ENCODE results near the gene CAMSAP3.

The CAMSAP3 gene

DNA sequence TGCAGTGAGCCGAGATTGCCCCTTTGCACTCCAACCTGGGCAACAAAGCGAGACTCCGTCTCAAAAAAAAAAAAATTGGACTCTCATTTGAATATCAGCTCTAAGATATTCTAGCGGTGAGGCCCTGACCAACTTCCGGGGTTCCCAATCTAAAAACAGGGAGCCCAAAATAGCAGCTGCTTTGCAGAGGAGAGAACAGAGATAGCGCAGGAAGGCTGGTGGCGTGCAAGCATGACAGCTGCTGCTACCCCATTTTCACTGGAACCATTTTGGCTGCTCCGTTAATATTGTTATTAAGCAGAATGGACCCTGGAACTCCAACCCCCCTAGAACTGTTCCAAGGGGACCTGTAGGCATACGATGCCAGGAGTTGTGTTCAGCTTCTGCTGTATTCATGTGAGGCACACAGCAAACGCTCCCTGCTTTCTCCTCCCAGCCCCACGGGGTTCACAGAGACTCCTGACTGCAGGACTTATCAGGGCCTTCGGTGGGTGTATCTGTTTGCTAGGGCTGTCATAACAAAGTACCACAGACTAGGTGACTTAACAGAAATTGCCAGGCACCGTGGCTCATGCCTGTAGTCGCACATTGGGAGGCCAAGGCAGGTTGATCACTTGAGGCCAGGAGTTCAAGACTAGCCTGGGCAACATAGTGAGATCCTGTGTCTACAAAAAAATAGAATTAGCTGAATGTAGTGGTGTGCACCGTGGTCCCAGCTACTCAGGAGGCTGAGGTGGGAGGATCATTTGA, 52.8 kb downstream of the CAMSAP3 start:
- no peak overlapping the region for H3K9ac ChIP-seq (ENCODE audit: low read depth, low read length)
- H3K4me1 ChIP-seq (ENCODE audit: insufficient read depth, low read length), result no peaks in the 10 kb centered on the region
- no peak overlapping the region for H3K27ac ChIP-seq (ENCODE audit: low read length)
- no peaks in the 10 kb centered on the region for H3K9me3 ChIP-seq (ENCODE audit: insufficient read depth, low read depth, low read length)
- H3K27me3 ChIP-seq (ENCODE audit: insufficient read depth, low read length), result peaks cover 22% of the 10 kb centered on the region
- no peaks in the 10 kb centered on the region; the same call in 1 of the 2 replicates for H3K36me3 ChIP-seq (ENCODE audit: insufficient read depth, low read depth, low read length)
- H3K4me3 ChIP-seq (ENCODE audit: low read length), result no peak overlapping the region

DNA sequence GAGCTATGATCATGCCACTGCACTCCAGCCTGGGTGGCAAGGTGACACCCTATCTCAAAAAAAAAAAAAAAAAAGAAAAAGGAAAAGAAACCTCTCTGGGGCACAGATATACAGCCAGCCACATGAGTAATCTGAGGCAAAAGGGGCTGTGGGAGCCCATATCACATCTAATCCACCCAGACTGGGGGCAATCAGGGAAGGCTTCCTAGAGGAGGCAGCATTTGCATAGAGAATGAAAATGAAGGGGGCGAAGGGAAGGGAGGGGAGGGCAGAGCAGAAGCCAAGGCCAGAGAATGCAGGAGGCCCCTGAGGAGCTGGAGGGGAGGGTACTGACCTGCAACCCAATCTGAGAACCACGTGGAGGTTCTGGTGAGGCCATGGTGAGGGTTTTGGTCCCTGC, 54.5 kb downstream of the CAMSAP3 start:
- Histone ChIP-seq H3K9ac (ENCODE audit: low read depth, low read length) (no peak overlapping the region), H3K27me3 (ENCODE audit: insufficient read depth, low read length) (peaks cover 23% of the 10 kb centered on the region), H3K27ac (ENCODE audit: low read length) (no peak overlapping the region), H3K4me3 (ENCODE audit: low read length) (no peak overlapping the region), H3K9me3 (ENCODE audit: insufficient read depth, low read depth, low read length) (no peaks in the 10 kb centered on the region), H3K4me1 (ENCODE audit: insufficient read depth, low read length) (no peaks in the 10 kb centered on the region), H3K36me3 (ENCODE audit: insufficient read depth, low read depth, low read length) (no peaks in the 10 kb centered on the region; the same call in 1 of the 2 replicates)

DNA sequence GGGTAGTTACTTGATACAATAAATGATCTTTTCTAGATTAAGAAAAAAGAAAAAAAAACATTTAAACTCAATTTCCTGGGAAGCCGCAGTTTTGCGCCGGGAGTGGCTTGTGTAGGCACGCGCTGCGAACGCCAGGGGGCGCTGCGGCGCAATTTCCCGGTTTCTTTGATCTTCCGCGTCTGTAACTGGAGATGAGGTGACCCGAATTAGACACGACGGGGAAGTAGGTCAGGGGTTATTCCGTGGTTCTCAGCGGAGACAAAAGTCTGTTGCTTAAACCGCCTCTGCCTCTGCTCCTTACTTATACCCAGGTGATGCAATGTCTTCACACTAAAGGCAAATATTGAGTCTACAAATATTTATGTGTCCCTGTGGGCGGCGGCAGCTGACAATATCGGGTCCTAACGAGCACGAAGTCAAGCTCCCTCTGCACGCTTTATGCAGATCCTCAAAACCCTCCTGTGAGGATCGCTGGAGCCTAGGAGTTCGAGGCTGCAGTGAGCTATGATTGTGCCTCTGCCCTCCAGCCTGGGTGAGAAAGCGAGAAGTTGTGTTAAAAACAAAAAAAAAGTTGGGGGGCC, 56.5 kb downstream of the CAMSAP3 start:
- Histone ChIP-seq H3K9me3 (ENCODE audit: insufficient read depth, low read depth, low read length) (no peaks in the 10 kb centered on the region), H3K27ac (ENCODE audit: low read length) (no peak overlapping the region), H3K9ac (ENCODE audit: low read depth, low read length) (no peak overlapping the region), H3K36me3 (ENCODE audit: insufficient read depth, low read depth, low read length) (no peaks in the 10 kb centered on the region), H3K4me3 (ENCODE audit: low read length) (peak overlapping the region; percentile 59; the same call in 1 of the 2 replicates), H3K4me1 (ENCODE audit: insufficient read depth, low read length) (no peaks in the 10 kb centered on the region), H3K27me3 (ENCODE audit: insufficient read depth, low read length) (peaks cover 31% of the 10 kb centered on the region)

DNA sequence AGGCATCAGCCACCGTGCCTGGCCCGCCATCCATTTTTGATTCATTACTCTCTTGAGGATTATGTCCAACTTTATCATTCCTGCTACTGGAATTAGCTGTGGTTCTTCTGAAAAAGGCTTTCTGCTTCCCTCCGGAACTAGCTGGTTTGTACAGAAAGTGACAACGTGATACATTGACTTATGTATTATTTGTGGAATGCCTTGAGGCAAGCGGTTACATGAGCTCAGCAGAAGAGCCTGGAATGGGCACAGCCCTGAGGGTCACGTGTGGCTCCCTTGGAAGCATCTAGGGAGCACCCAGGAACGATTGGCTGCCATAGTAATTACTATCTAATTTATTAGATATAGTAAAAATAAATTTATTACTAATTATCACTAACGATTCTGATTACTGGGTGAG, 58.7 kb downstream of the CAMSAP3 start:
- Histone ChIP-seq H3K4me1 (ENCODE audit: insufficient read depth, low read length) (no peaks in the 10 kb centered on the region), H3K4me3 (ENCODE audit: low read length) (no peak overlapping the region), H3K9me3 (ENCODE audit: insufficient read depth, low read depth, low read length) (no peaks in the 10 kb centered on the region), H3K27ac (ENCODE audit: low read length) (no peak overlapping the region), H3K36me3 (ENCODE audit: insufficient read depth, low read depth, low read length) (no peaks in the 10 kb centered on the region), H3K27me3 (ENCODE audit: insufficient read depth, low read length) (peaks cover 31% of the 10 kb centered on the region), H3K9ac (ENCODE audit: low read depth, low read length) (no peak overlapping the region)

DNA sequence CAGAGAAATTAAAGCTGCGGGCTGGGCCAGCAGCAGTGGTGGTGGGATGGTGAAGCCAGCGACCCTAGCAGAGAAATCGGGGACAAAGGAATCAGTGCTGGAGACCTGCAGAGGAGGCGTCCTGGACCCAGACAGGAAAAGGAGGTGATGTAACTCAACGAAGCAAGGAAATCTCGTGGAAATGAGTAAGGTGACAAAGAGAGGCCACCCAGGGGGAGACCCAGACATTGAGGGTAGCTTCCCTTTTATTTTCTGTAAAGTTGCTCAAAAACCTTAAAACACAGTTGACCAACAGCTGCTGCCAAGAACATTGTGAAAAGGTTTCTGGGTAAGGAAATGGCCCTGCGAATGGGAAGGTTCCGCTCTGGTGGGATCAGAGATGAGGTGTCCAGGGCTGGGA, 59.9 kb downstream of the CAMSAP3 start:
- Histone ChIP-seq H3K27ac (ENCODE audit: low read length) (no peak overlapping the region), H3K4me1 (ENCODE audit: insufficient read depth, low read length) (no peaks in the 10 kb centered on the region)

DNA sequence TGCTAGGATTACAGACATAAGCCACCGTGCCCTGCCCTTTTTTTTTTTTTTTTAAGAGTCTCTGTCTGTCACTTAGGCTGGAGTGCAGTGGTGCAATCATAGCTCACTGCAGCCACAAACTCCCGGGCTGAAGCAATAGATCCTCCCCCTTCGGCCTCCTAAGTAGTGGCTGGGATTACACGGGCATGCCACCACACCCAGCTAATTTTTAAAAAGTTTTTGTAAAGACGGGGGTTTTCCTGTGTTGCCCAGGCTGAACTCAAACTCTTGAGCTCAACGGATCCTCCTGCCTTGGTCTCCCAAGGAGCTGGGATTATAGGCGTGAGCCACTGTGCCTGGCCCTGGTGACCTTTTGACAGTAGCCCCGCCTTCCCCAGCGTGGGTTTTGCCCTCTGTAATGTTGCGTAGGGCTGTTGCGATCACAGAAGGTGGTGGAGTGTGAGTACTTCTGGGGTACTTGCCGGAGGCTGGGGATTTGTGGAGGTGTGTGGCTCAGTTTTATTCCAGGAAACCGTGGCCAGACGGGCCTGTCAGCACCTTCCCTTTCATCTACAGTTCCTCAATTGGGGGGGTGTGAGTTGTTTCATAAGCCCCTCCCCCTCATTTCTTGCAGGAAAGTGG, 61.6 kb downstream of the CAMSAP3 start:
- Histone ChIP-seq H3K36me3 (ENCODE audit: insufficient read depth, low read depth, low read length) (no peaks in the 10 kb centered on the region), H3K4me1 (ENCODE audit: insufficient read depth, low read length) (no peaks in the 10 kb centered on the region), H3K4me3 (ENCODE audit: low read length) (no peak overlapping the region), H3K27ac (ENCODE audit: low read length) (no peak overlapping the region), H3K9me3 (ENCODE audit: insufficient read depth, low read depth, low read length) (no peaks in the 10 kb centered on the region), H3K9ac (ENCODE audit: low read depth, low read length) (no peak overlapping the region), H3K27me3 (ENCODE audit: insufficient read depth, low read length) (peaks cover 21% of the 10 kb centered on the region)

More for the DNA sequence above, 59.9 kb downstream of the CAMSAP3 start:
- Histone ChIP-seq H3K9ac (ENCODE audit: low read depth, low read length) (no peak overlapping the region), H3K36me3 (ENCODE audit: insufficient read depth, low read depth, low read length) (no peaks in the 10 kb centered on the region), H3K9me3 (ENCODE audit: insufficient read depth, low read depth, low read length) (no peaks in the 10 kb centered on the region), H3K27me3 (ENCODE audit: insufficient read depth, low read length) (peaks cover 31% of the 10 kb centered on the region), H3K4me3 (ENCODE audit: low read length) (no peak overlapping the region)

DNA sequence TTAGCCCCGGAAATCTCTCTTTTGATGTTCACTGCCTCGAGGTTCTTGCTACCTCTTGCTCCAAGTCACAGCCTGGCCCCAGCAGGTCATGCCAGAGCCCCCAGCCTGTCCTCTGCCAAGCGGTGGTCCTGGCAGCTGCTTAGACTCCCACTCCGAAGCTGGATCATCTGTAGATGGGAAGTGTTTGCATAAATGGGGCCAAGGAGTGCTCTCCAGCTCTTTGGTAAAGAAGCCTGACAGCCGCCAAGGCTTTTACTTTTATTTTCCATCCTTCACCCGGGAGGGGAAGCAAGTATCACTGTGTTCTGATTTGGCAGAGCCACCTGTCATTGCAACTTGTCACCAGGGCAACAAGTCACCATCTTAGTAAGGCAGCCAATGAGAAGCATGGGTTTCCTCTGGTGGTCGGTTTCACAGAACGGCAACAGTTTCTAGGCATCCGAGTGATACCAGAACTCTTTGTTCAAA, 62.6 kb downstream of the CAMSAP3 start:
- Histone ChIP-seq H3K36me3 (ENCODE audit: insufficient read depth, low read depth, low read length) (no peaks in the 10 kb centered on the region), H3K27me3 (ENCODE audit: insufficient read depth, low read length) (peaks cover 10% of the 10 kb centered on the region; the same call in 1 of the 2 replicates), H3K9me3 (ENCODE audit: insufficient read depth, low read depth, low read length) (no peaks in the 10 kb centered on the region), H3K9ac (ENCODE audit: low read depth, low read length) (no peak overlapping the region), H3K4me3 (ENCODE audit: low read length) (no peak overlapping the region), H3K4me1 (ENCODE audit: insufficient read depth, low read length) (no peaks in the 10 kb centered on the region), H3K27ac (ENCODE audit: low read length) (no peak overlapping the region)

DNA sequence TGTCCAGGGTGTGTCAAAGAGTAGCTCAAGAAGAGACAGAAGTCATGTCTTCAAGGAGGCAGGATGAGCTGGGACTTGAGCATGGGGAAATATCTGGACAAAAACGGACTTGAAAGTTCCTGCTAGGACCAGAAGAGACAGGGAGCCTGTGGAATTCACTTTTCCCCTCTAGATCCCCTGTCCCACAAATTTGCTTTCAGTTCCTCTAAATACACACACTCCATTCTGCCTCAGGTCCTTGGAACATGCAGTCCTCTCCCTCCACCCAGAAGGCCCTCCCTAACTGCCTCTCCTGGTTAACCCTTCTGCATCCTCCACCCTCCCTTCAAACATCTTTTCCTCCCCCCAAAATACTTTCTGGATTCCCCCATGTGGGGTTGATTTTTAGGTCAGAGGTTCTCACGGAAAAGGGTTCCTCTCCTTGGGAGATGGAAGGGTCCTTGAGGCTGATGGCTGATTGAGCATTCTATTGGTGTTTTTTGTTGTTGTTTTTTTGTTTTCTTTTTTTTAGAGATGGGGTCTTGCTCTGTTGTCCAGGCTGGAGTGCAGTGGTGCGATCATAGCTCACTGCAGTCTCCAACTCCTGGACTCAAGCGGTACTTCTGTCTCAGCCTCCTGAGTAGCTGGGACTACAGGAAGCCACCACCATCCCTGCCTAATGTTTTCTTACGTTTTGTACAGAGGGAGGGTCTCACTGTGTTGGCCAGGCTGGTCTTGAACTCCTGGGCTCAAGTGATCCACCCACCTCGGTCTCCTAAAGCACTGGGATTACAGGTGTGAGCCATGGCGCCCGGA, 66.3 kb downstream of the CAMSAP3 start:
- no peak overlapping the region for H3K27ac ChIP-seq (ENCODE audit: low read length)
- no peak overlapping the region for H3K4me3 ChIP-seq (ENCODE audit: low read length)
- H3K36me3 ChIP-seq (ENCODE audit: insufficient read depth, low read depth, low read length), result no peaks in the 10 kb centered on the region
- no peaks in the 10 kb centered on the region for H3K9me3 ChIP-seq (ENCODE audit: insufficient read depth, low read depth, low read length)
- H3K4me1 ChIP-seq (ENCODE audit: insufficient read depth, low read length), result no peaks in the 10 kb centered on the region
- no peak overlapping the region for H3K9ac ChIP-seq (ENCODE audit: low read depth, low read length)
- peaks cover 4% of the 10 kb centered on the region; the same call in 1 of the 2 replicates for H3K27me3 ChIP-seq (ENCODE audit: insufficient read depth, low read length)

DNA sequence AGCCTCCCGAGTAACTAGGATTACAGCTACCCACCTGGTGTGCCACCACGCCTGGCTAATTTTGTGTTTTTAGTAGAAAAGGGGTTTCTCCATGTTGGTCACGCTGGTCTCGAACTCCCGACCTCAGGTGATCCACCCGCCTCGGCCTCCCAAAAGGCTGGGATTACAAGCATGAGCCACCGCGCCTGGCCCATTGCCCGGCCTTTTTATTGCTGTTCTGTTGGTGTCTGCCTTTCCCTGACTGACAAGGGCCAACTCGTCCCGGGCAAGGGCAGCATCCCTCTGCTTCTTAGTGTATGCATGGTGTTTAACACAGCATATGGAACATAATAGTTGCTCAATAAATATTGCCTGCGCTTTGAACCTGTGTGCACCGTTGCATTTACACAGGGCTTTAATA, 67.0 kb downstream of the CAMSAP3 start:
- H3K9ac ChIP-seq (ENCODE audit: low read depth, low read length), result no peak overlapping the region
- H3K4me1 ChIP-seq (ENCODE audit: insufficient read depth, low read length), result no peaks in the 10 kb centered on the region
- H3K4me3 ChIP-seq (ENCODE audit: low read length), result no peak overlapping the region
- peaks cover 4% of the 10 kb centered on the region; the same call in 1 of the 2 replicates for H3K27me3 ChIP-seq (ENCODE audit: insufficient read depth, low read length)
- H3K27ac ChIP-seq (ENCODE audit: low read length), result no peak overlapping the region
- no peaks in the 10 kb centered on the region for H3K9me3 ChIP-seq (ENCODE audit: insufficient read depth, low read depth, low read length)
- no peaks in the 10 kb centered on the region for H3K36me3 ChIP-seq (ENCODE audit: insufficient read depth, low read depth, low read length)

DNA sequence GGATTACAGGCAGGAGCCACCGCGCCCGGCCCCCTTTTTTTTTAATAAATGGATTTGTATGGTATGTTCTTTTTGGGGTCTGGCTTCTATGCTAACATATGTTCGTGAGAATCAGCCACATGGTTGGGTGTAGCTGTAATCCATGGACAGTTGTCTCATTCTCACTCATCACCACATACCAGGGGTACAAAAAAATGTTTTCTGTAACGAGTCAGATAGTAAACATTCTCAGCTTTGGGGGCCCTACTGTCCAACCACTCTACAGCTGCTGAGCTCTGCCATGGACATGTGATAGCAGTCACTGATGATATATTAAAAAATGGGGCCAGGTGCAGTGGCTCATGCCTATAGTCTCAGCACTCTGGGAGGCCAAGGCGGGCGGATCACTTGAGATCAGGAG, 68.0 kb downstream of the CAMSAP3 start:
- H3K27ac ChIP-seq (ENCODE audit: low read length), result no peak overlapping the region
- H3K27me3 ChIP-seq (ENCODE audit: insufficient read depth, low read length), result peaks cover 14% of the 10 kb centered on the region
- H3K36me3 ChIP-seq (ENCODE audit: insufficient read depth, low read depth, low read length), result no peaks in the 10 kb centered on the region
- H3K9ac ChIP-seq (ENCODE audit: low read depth, low read length), result no peak overlapping the region
- no peak overlapping the region for H3K4me3 ChIP-seq (ENCODE audit: low read length)
- H3K4me1 ChIP-seq (ENCODE audit: insufficient read depth, low read length), result no peaks in the 10 kb centered on the region
- H3K9me3 ChIP-seq (ENCODE audit: insufficient read depth, low read depth, low read length), result no peaks in the 10 kb centered on the region

DNA sequence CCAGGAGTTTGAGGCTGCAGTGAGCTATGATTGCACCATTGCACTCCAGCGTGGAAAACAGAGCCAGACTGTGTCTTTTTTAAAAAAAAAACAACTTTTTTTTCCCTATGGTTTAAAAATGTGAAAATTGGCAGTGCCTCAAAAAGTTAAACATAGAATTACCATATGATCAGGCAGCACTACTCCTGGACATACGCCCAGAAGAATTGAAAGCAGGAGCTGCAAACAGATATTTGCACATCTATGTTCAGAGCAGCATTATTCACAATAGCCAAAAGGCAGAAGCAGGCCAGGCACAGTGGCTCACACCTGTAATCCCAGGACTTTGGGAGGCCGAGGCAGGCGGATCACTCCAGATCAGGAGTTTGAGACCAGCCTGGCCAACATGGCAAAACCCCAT, 69.4 kb downstream of the CAMSAP3 start:
- Histone ChIP-seq H3K9me3 (ENCODE audit: insufficient read depth, low read depth, low read length) (no peaks in the 10 kb centered on the region), H3K27me3 (ENCODE audit: insufficient read depth, low read length) (peaks cover 27% of the 10 kb centered on the region), H3K27ac (ENCODE audit: low read length) (no peak overlapping the region), H3K9ac (ENCODE audit: low read depth, low read length) (no peak overlapping the region), H3K4me3 (ENCODE audit: low read length) (no peak overlapping the region), H3K4me1 (ENCODE audit: insufficient read depth, low read length) (no peaks in the 10 kb centered on the region), H3K36me3 (ENCODE audit: insufficient read depth, low read depth, low read length) (no peaks in the 10 kb centered on the region)
